HepG2 (cell line): ENCODE results near the gene PLD1. TPM values are rescaled to one million over a fixed set of nuclear protein-coding genes. Genes with fewer than 3 reads are reported as not detected.
A peak's percentile ranks its signal among the peaks of the same experiment; 100 is the strongest.

ENCODE experiments used
- ATF7 ChIP-seq, 2 experiments: fragments of 450-650 bp in 1 of 2; sonication (generic) in 1 of 2; formaldehyde crosslinking in 1 of 2; IDR thresholded peaks; 2 replicates each; pipeline versions ENCODE4 v1.4.0 to v1.6.1; 2016 to 2020; ENCODE audit warnings: antibody characterized with exemption in 1 of 2, mild to moderate bottlenecking in 1 of 2, missing genetic modification reagents in 1 of 2
- E2F2 ChIP-seq: sonication (generic); formaldehyde crosslinking; IDR thresholded peaks from 2 replicates; pipeline ENCODE4 v1.4.0; 2020; ENCODE audit warnings: missing genetic modification reagents, borderline replicate concordance
- ELF3 ChIP-seq: IDR thresholded peaks from 2 replicates; pipeline ENCODE4 v1.6.1; 2016; ENCODE audit warnings: missing genetic modification reagents, missing compliant biosample characterization
- HMG20B ChIP-seq: conservative IDR thresholded peaks from 2 replicates; pipeline ENCODE4 v1.6.1; 2016; ENCODE audit warnings: missing genetic modification reagents, missing compliant biosample characterization
- KDM1A ChIP-seq: IDR thresholded peaks from 2 replicates; pipeline ENCODE4 v1.6.1; 2016; ENCODE audit warnings: missing compliant biosample characterization
- KMT2B ChIP-seq: IDR thresholded peaks from 2 replicates; pipeline ENCODE4 v1.6.1; 2016; ENCODE audit warnings: missing genetic modification reagents, missing compliant biosample characterization
- TBX2 ChIP-seq: sonication (generic); formaldehyde crosslinking; IDR thresholded peaks from 2 replicates; pipeline ENCODE4 v1.5.0; 2020; ENCODE audit warnings: missing genetic modification reagents, mild to moderate bottlenecking, borderline replicate concordance
- YEATS4 ChIP-seq: sonication (generic); formaldehyde crosslinking; IDR thresholded peaks from 2 replicates; pipeline ENCODE4 v1.4.0; 2020; ENCODE audit warnings: missing genetic modification reagents, borderline replicate concordance
- ZBED4 ChIP-seq: sonication (generic); formaldehyde crosslinking; IDR thresholded peaks from 2 replicates; pipeline ENCODE4 v1.4.0; 2020; ENCODE audit warnings: missing genetic modification reagents, borderline replicate concordance
- ZBTB34 ChIP-seq: sonication (generic); formaldehyde crosslinking; IDR thresholded peaks from 2 replicates; pipeline ENCODE4 v1.8.0; 2022; ENCODE audit warnings: mild to moderate bottlenecking, missing genetic modification reagents
- ZBTB8A ChIP-seq: sonication (generic); formaldehyde crosslinking; IDR thresholded peaks from 2 replicates; pipeline ENCODE4 v1.4.0; 2020; ENCODE audit warnings: mild to moderate bottlenecking, low read depth, missing genetic modification reagents, borderline replicate concordance
- ZNF292 ChIP-seq: sonication (generic); formaldehyde crosslinking; IDR thresholded peaks from 2 replicates; pipeline ENCODE4 v1.8.1; 2022; ENCODE audit warnings: mild to moderate bottlenecking, low read depth, missing genetic modification reagents, borderline replicate concordance
- ZNF451 ChIP-seq: sonication (generic); formaldehyde crosslinking; IDR thresholded peaks from 2 replicates; pipeline ENCODE4 v1.5.0; 2020; ENCODE audit warnings: mild to moderate bottlenecking, missing genetic modification reagents
- ZNF777 ChIP-seq: sonication (generic); formaldehyde crosslinking; IDR thresholded peaks from 2 replicates; pipeline ENCODE4 v1.4.0; 2020; ENCODE audit warnings: missing genetic modification reagents
- polyA plus RNA-seq, 8 experiments: library from polyadenylated mRNA; depleted of rRNA in 3 of 8; stranded (reverse) in 7 of 8; unstranded in 1 of 8; fragments of >200 nt; fragmentation: Illumina TruSeq in 4 of 8; extraction: Trizol in 4 of 8; gene quantifications; 2 replicates each; pipeline versions ENCODE4 v1.2.1 to v1.2.3, GENCODE V29; 2011 to 2016; ENCODE audit warnings: low read depth in 4 of 8, missing spikeins in 1 of 8, mixed read lengths in 1 of 8; ENCODE audit not compliant: insufficient read depth in 1 of 8
- total RNA-seq, 5 experiments: library from RNA; depleted of rRNA; stranded (reverse); fragments of >200 nt; fragmentation: Illumina TruSeq; extraction: Trizol; gene quantifications; 2 replicates each; pipeline ENCODE4 v1.2.3, GENCODE V29; 2016; ENCODE audit warnings: low read depth in 1 of 5
- TF ChIP-seq, protein P1 (sequence below), 2 experiments: sonication (generic) in 1 of 2; formaldehyde crosslinking in 1 of 2; IDR thresholded peaks; 2 replicates each; pipeline versions ENCODE4 v1.4.0 to v1.6.1; 2018 to 2020; ENCODE audit warnings: missing genetic modification reagents in 2 of 2, borderline replicate concordance in 1 of 2, low read depth in 1 of 2, mild to moderate bottlenecking in 1 of 2, missing biosample characterization in 1 of 2

PLD1 gene
- total and polyA plus RNA-seq, 2 of the 13 experiments (the other 11 are each of a cell fraction or from before 2014, with no cell fraction given) = 27.1 to 59.4 TPM

DNA sequence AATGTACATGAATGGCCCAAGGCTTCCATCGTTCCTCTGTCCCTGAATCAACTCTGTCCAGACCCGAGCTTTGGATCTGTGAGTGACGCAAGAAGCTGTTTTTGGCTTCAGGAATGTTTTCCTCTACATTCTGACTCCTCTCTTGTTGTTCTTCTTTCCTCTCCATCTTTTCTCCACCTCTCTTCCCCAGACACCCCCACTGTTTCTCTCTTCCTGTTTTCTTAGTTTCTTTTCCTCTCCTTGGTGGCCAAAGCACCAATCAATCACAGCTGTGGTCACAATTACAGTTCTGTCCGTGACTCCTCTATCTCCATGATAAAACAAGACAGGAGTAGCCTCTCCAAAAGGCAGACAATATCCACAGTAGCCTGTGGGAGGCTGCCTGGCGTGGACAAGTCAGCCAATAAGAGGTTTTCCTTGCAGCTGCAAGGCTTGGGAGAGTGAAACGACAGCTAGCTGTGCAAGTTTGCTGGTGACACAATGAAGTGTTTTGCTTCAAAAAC, 28.0 kb upstream of the PLD1 start (continued):
- TF ChIP-seq ZBED4 (CRISPR knock-in tag) = 0 out of 2 replicates have a peak, but pooled peaks have one; percentile 6
- no peak; the same call in 1 of the 2 replicates for TF ChIP-seq HMG20B (CRISPR knock-in tag)
- peak; percentile 46; the same call in 1 of the 2 replicates for TF ChIP-seq TBX2 (CRISPR knock-in tag)
- peak; percentile 63 for TF ChIP-seq ATF7 (IDR thresholded peaks at IDR 0.05)
- TF ChIP-seq ATF7 (CRISPR knock-in tag; IDR thresholded peaks at IDR 0.05) = no peak
- no peak for TF ChIP-seq YEATS4 (CRISPR knock-in tag)
- TF ChIP-seq ZBTB8A = no peak
- no peak for TF ChIP-seq ZBTB34 (CRISPR knock-in tag)
- TF ChIP-seq, protein P1, sequence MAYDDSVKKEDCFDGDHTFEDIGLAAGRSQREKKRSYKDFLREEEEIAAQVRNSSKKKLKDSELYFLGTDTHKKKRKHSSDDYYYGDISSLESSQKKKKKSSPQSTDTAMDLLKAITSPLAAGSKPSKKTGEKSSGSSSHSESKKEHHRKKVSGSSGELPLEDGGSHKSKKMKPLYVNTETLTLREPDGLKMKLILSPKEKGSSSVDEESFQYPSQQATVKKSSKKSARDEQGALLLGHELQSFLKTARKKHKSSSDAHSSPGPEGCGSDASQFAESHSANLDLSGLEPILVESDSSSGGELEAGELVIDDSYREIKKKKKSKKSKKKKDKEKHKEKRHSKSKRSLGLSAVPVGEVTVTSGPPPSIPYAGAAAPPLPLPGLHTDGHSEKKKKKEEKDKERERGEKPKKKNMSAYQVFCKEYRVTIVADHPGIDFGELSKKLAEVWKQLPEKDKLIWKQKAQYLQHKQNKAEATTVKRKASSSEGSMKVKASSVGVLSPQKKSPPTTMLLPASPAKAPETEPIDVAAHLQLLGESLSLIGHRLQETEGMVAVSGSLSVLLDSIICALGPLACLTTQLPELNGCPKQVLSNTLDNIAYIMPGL (CRISPR knock-in tag; IDR thresholded peaks at IDR 0.05; ENCODE audit: borderline replicate concordance in 1 of 2, low read depth in 1 of 2) = peak in 1 of 2 experiments; percentile 47; a peak in 1 of 4 replicates
- TF ChIP-seq KMT2B (CRISPR knock-in tag) = no peak; the same call in 1 of the 2 replicates
- TF ChIP-seq ZNF777 (CRISPR knock-in tag) = no peak
- peak; percentile 37; the same call in 1 of the 2 replicates for TF ChIP-seq ZNF292 (CRISPR knock-in tag)
- TF ChIP-seq ZNF451 = no peak
- TF ChIP-seq ELF3 (CRISPR knock-in tag) = peak; percentile 87
- no peak for TF ChIP-seq KDM1A (CRISPR knock-in tag)
- TF ChIP-seq E2F2 (CRISPR knock-in tag) = no peak
